Uterus (tissue), 4 donors: ENCODE measurements around the gene TBXA2R. TPM values are rescaled to one million over a fixed set of nuclear protein-coding genes. Genes with fewer than 3 reads are reported as not detected.
A peak's percentile ranks its signal among the peaks of the same experiment; 100 is the strongest.

Source experiments
- DNase-seq, 2 donors: peaks; one replicate each; pipeline ENCODE4 v3.0.0-alpha.2; 2019 to 2020
- H3K27ac ChIP-seq, 2 donors: fragments of 200-600 bp; sonication (generic); 1 replicate in 1 of 2; 2 replicates in 1 of 2; pipeline ENCODE4 v1.5.1; 2016 to 2018
- H3K27me3 ChIP-seq, 2 donors: fragments of 200-600 bp; sonication (generic); one replicate each; pipeline ENCODE4 v1.5.1; 2018 to 2019; ENCODE audit warnings: control low read depth in 1 of 2
- H3K36me3 ChIP-seq, 2 donors: fragments of 200-600 bp; sonication (generic); one replicate each; pipeline ENCODE4 v1.5.1; 2019; ENCODE audit warnings: control low read depth in 1 of 2
- H3K4me1 ChIP-seq, 2 donors: fragments of 200-600 bp; sonication (generic); one replicate each; pipeline ENCODE4 v1.5.1; 2018 to 2019; ENCODE audit warnings: control low read depth in 1 of 2
- H3K4me3 ChIP-seq, 2 donors: fragments of 200-600 bp; sonication (generic); 1 replicate in 1 of 2; 2 replicates in 1 of 2; pipeline ENCODE4 v1.5.1; 2018 to 2019; ENCODE audit warnings: mild to moderate bottlenecking in 1 of 2
- H3K9me3 ChIP-seq, 2 donors: fragments of 200-600 bp; sonication (generic); one replicate each; pipeline ENCODE4 v1.5.1; 2019; ENCODE audit warnings: control low read depth in 1 of 2
- POLR2A ChIP-seq, 2 donors: fragments of 450-650 bp; IDR thresholded peaks; one replicate each; pipeline ENCODE4 v1.6.1; 2016; ENCODE audit warnings: antibody characterized with exemption in 2 of 2, mild to moderate bottlenecking in 1 of 2, moderate library complexity in 1 of 2
- intact Hi-C: fragments of 100-400 bp; cut with DNase I; formaldehyde crosslinking; loops from one replicate; pipeline ENCODE4 v1.15.1; 2023; ENCODE audit warnings: low total_unique reads
- total RNA-seq, 4 donors: library from RNA; depleted of rRNA in 3 of 4; stranded (reverse); fragments of >200 nt in 3 of 4; gene quantifications; one replicate each; pipeline versions ENCODE4 v1.1.0 to v1.2.4, GENCODE V29; 2014 to 2023
- TF ChIP-seq, protein P1 (sequence below), 4 experiments: fragments of 200-600 bp in 2 of 4; fragments of 450-650 bp in 2 of 4; sonication (generic) in 2 of 4; IDR thresholded peaks; one replicate each; pipeline ENCODE4 v1.5.1; 2016 to 2019; ENCODE audit warnings: antibody characterized with exemption in 4 of 4, mild to moderate bottlenecking in 2 of 4, moderate library complexity in 1 of 4
- donor health status: DM: yes; HTN: yes; CAD: no.

Gene TBXA2R
- total RNA-seq, 4 donors from 2014 or later: 2.6 to 7.3 TPM; not detected in 2

DNA sequence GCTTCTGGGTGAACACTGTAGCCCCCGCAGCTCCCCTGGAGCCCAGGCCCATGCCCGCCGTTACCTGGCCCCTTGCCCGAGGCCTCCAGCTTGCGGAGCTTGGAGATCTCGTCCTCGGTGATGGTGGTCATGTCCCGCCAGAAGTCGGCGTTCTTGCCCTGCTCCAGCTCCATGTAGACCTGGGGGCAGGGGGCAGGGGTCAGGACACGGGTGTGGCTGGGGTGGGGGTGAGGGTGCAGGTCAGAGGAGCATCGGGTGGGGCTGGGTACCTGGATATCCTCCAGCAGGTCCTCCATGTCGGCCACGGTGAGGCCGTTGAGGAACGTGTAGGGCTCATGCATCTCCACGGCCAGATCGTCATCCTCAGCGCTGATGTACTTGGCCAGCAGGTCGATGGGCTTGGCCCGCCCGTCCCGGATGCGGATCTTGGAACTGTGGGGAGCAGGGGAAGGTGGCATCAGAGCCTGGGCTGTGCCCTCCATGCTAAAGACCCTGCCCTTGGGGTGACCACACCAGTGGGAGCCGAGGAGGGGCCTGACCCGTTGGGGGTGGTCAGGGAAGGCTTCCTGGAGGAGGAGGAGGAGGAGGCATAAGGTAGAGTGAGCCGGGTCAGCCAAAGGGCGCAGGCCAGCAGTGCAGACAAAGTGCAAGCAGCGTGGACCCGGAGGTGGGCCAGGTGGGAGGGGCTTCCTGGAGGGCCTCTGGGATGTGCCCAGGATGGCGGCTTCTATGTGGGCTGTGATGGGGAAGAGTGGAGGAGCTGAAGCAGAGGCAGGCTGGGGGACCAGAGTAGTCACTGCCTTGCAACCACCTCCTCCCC lies 12.3 kb upstream of the TBXA2R start:
- Histone ChIP-seq H3K4me3 (no peak overlapping the region), H3K27ac (no peak overlapping the region), H3K36me3 (no peaks in the 10 kb centered on the region), H3K9me3 (no peaks in the 10 kb centered on the region), H3K27me3 (no peaks in the 10 kb centered on the region), H3K4me1 (no peaks in the 10 kb centered on the region)
- peak in 1 of 2 donors; percentile 40 for DNase-seq
- TF ChIP-seq POLR2A (IDR thresholded peaks at IDR 0.05): no peak
- TF ChIP-seq, protein P1, sequence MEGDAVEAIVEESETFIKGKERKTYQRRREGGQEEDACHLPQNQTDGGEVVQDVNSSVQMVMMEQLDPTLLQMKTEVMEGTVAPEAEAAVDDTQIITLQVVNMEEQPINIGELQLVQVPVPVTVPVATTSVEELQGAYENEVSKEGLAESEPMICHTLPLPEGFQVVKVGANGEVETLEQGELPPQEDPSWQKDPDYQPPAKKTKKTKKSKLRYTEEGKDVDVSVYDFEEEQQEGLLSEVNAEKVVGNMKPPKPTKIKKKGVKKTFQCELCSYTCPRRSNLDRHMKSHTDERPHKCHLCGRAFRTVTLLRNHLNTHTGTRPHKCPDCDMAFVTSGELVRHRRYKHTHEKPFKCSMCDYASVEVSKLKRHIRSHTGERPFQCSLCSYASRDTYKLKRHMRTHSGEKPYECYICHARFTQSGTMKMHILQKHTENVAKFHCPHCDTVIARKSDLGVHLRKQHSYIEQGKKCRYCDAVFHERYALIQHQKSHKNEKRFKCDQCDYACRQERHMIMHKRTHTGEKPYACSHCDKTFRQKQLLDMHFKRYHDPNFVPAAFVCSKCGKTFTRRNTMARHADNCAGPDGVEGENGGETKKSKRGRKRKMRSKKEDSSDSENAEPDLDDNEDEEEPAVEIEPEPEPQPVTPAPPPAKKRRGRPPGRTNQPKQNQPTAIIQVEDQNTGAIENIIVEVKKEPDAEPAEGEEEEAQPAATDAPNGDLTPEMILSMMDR (IDR thresholded peaks at IDR 0.05): peak in 1 of 4 experiments; percentile 2
- intact Hi-C loops: loop anchor here (10.0 kb wide), 1 partner anchor 64 kb away; the partner anchor contains the start of gene MFSD12

DNA sequence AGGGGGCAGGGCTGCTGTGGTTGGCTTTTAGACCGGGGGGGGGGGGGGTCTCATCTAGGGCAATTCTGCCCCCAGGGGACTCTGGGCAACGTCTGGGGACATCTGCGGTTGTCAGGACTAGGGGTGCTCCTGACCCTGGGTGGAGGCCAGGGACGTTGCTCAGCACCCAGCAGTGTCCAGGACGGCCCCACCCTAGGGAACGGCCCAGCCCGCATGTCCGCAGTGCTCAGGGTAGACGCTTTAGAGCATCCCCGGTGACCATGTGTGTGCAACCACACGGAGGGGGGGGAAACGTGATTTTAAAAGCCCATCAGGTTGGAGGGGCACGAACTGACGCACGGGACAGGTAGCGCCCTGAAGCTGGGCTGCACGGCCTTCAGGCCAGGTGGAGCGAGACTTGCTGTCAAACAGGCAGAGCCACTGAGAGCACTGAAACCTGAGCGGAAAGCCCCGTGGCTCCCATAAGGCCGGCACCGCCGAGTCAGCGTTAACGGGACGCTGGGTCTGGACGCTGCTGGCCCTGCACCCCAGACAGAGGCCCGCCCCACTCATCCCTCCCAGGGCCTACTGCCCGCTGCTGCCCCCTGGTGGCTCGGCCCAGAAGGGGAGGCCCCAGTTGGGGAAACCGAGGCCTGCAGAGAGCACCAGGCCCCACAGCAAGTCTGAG lies 11.6 kb upstream of the TBXA2R start:
- no peaks in the 10 kb centered on the region for H3K4me1 ChIP-seq
- peak overlapping the region in 1 of 2 donors; percentile 20 for H3K27ac ChIP-seq
- peak; percentile 64 to 78 for DNase-seq
- intact Hi-C loops: loop anchor here (10.0 kb wide), 1 partner anchor 63 kb away; the partner anchor contains the start of gene MFSD12
- H3K36me3 ChIP-seq: no peaks in the 10 kb centered on the region
- no peaks in the 10 kb centered on the region for H3K27me3 ChIP-seq
- peak in 1 of 2 donors; percentile 15 for TF ChIP-seq POLR2A (IDR thresholded peaks at IDR 0.05)
- TF ChIP-seq, protein P1 (IDR thresholded peaks at IDR 0.05): peak; percentile 90 to 96 (median 96)
- no peaks in the 10 kb centered on the region for H3K9me3 ChIP-seq
- H3K4me3 ChIP-seq: no peak overlapping the region

DNA sequence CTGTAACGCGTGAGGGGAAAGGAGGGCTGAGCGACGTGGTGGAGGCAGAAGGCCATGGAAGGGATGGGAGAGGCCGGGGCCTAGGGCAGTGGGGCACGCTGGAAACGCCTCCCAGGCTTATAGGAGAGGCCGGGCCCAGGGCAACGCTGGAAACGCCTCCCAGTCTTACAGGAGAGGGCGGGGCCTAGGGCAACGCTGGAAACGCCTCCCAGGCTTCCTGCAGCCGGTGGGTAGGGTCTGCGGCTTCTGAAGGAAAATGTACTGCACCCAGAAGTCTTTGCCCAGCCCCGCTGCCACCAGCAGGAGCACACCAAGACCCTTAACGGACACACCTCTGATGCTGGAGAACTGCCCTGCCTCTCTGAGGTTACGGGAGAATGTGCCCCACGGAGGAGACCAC lies 10.8 kb upstream of the TBXA2R start:
- no peaks in the 10 kb centered on the region for H3K4me1 ChIP-seq
- H3K27me3 ChIP-seq: no peaks in the 10 kb centered on the region
- H3K4me3 ChIP-seq: no peak overlapping the region
- H3K27ac ChIP-seq: no peak overlapping the region
- peak in 1 of 2 donors; percentile 16 for DNase-seq
- no peaks in the 10 kb centered on the region for H3K9me3 ChIP-seq
- intact Hi-C loops: loop anchor here (10.0 kb wide), 1 partner anchor 63 kb away; the partner anchor contains the start of gene MFSD12
- H3K36me3 ChIP-seq: no peaks in the 10 kb centered on the region
- TF ChIP-seq, protein P1 (IDR thresholded peaks at IDR 0.05): no peak
- no peak for TF ChIP-seq POLR2A (IDR thresholded peaks at IDR 0.05)

DNA sequence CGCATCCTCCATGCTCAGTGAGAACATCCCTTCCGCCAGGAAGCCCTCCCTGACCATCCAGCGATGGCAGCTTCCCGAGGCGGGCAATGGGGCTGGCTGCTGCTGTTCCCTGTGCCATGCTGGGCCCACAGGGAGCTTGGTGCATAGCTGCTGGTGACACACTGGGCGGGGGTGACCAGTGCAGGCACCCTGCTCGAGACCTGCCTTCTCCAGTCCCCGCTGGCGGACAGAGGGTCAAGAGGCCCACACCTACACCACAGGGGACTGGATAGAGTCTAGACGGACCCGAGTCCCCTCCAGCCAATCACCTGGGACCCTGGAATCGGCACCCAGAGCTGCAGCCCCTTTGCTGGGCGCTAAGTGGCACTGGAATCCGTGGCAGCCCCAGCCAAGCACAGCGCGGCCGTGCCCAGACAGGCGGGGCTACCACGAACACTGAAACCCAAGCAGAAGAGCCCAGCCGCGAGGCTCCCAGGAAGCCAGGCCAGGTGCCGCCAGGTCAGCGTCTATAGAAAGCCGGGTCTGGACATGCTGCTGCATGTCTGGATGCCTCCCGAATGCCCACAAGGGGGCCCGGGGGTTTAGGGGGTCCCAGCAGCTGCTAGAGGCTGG lies 9.0 kb upstream of the TBXA2R start:
- DNase-seq: no peak
- Histone ChIP-seq H3K27me3 (no peaks in the 10 kb centered on the region), H3K9me3 (no peaks in the 10 kb centered on the region), H3K36me3 (no peaks in the 10 kb centered on the region), H3K4me1 (no peaks in the 10 kb centered on the region), H3K27ac (no peak overlapping the region), H3K4me3 (no peak overlapping the region)
- no peak for TF ChIP-seq POLR2A (IDR thresholded peaks at IDR 0.05)
- TF ChIP-seq, protein P1 (IDR thresholded peaks at IDR 0.05): no peak
- intact Hi-C loops: loop anchor here (10.0 kb wide), 1 partner anchor 61 kb away; the partner anchor contains the start of gene MFSD12
